ENCODE measurements around the gene FGFR3. TPM values are rescaled to one million over a fixed set of nuclear protein-coding genes. Genes with fewer than 3 reads are reported as not detected.
"Not testable (repeated sequence)": the region's sequence is repeated elsewhere in the genome, so short reads cannot be mapped to it uniquely, and the experiment has no call there.

Gene FGFR3
- total RNA-seq, 1 donor from 2014 or later: 44.3 TPM

- TF ChIP-seq, protein P1, sequence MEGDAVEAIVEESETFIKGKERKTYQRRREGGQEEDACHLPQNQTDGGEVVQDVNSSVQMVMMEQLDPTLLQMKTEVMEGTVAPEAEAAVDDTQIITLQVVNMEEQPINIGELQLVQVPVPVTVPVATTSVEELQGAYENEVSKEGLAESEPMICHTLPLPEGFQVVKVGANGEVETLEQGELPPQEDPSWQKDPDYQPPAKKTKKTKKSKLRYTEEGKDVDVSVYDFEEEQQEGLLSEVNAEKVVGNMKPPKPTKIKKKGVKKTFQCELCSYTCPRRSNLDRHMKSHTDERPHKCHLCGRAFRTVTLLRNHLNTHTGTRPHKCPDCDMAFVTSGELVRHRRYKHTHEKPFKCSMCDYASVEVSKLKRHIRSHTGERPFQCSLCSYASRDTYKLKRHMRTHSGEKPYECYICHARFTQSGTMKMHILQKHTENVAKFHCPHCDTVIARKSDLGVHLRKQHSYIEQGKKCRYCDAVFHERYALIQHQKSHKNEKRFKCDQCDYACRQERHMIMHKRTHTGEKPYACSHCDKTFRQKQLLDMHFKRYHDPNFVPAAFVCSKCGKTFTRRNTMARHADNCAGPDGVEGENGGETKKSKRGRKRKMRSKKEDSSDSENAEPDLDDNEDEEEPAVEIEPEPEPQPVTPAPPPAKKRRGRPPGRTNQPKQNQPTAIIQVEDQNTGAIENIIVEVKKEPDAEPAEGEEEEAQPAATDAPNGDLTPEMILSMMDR (conservative IDR thresholded peaks at IDR 0.05): no peak
These were observed 49.3 kb downstream of the FGFR3 start for GRCh38 chr4:1842339-1842895.

GRCh38 chr4:1842993-1843448 is 49.9 kb downstream of the FGFR3 start:
- H3K4me1 Mint-ChIP-seq (ENCODE audit: unreplicated experiment): no peaks in the 10 kb centered on the region
- TF ChIP-seq, protein P1 (conservative IDR thresholded peaks at IDR 0.05): no peak
- H3K9me3 Mint-ChIP-seq: no peaks in the 10 kb centered on the region
- no peaks in the 10 kb centered on the region for H3K27me3 Mint-ChIP-seq
- H3K4me3 Mint-ChIP-seq: no peak overlapping the region
- H3K36me3 Mint-ChIP-seq: no peaks in the 10 kb centered on the region
- no peak for DNase-seq (ENCODE audit: extremely low spot score, unreplicated experiment)
- H3K27ac Mint-ChIP-seq: no peak overlapping the region

More at GRCh38 chr4:1842339-1842895, 49.3 kb downstream of the FGFR3 start:
- no peaks in the 10 kb centered on the region for H3K36me3 Mint-ChIP-seq
- no peak overlapping the region for H3K27ac Mint-ChIP-seq
- no peak overlapping the region for H3K4me3 Mint-ChIP-seq
- H3K4me1 Mint-ChIP-seq (ENCODE audit: unreplicated experiment): no peaks in the 10 kb centered on the region
- DNase-seq (ENCODE audit: extremely low spot score, unreplicated experiment): no peak
- no peaks in the 10 kb centered on the region for H3K9me3 Mint-ChIP-seq
- no peaks in the 10 kb centered on the region for H3K27me3 Mint-ChIP-seq

DNA sequence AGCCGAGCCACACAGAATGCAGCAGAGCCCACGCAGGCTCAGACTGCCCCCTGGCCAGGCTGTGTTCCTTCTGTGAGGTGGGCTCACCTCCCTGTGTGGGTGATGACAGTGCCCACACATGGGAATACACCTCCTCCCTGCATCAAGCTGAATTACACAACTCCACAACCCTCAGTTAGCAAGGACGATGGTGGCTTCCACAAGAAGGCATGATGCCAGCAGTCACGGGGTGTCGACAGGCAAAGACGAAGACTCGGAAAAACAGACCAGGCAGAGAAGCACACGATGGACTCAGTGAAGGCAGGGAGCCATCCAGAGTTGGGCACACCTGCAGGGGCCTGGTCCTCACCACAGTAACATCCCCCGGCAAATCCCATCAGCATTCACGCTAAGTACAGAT is 50.8 kb downstream of the FGFR3 start:
- no peak overlapping the region for H3K27ac Mint-ChIP-seq

GRCh38 chr4:1844618-1845017 is 51.5 kb downstream of the FGFR3 start:
- not testable (repeated sequence) for H3K4me1 Mint-ChIP-seq (ENCODE audit: unreplicated experiment); H3K9me3 Mint-ChIP-seq; DNase-seq (ENCODE audit: extremely low spot score, unreplicated experiment)

More for the DNA sequence above, 50.8 kb downstream of the FGFR3 start:
- Mint-ChIP-seq H3K9me3 (no peaks in the 10 kb centered on the region), H3K4me1 (ENCODE audit: unreplicated experiment) (no peaks in the 10 kb centered on the region), H3K36me3 (no peaks in the 10 kb centered on the region), H3K4me3 (no peak overlapping the region), H3K27me3 (no peaks in the 10 kb centered on the region)
- no peak for DNase-seq (ENCODE audit: extremely low spot score, unreplicated experiment)
- TF ChIP-seq, protein P1 (conservative IDR thresholded peaks at IDR 0.05): no peak

DNA sequence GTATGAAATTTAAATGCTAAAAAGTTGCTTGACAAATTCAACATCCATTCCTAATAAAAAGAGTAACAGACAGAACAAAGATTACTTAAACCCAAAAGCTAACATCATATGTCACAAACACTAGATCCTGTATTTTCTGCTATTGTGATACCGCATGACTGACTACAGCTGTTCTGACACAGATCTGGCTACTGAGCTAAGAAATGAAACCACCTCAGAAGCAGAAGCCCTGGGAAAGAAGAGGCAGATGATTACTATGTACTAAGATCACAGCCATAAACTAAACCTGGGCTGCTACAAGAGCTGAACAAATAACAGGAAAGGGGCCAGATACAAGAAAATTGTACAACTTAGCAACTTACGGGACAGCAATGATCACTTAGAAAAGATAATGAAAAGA is 53.5 kb downstream of the FGFR3 start:
- H3K27ac Mint-ChIP-seq: no peak overlapping the region
- no peak overlapping the region for H3K4me3 Mint-ChIP-seq
- H3K9me3 Mint-ChIP-seq: no peaks in the 10 kb centered on the region
- no peak for DNase-seq (ENCODE audit: extremely low spot score, unreplicated experiment)
- H3K36me3 Mint-ChIP-seq: no peaks in the 10 kb centered on the region
- H3K27me3 Mint-ChIP-seq: no peaks in the 10 kb centered on the region
- TF ChIP-seq, protein P1 (conservative IDR thresholded peaks at IDR 0.05): no peak
- peaks cover 6% of the 10 kb centered on the region for H3K4me1 Mint-ChIP-seq (ENCODE audit: unreplicated experiment)

More at GRCh38 chr4:1844618-1845017, 51.5 kb downstream of the FGFR3 start:
- H3K4me3 Mint-ChIP-seq, H3K27ac Mint-ChIP-seq, H3K36me3 Mint-ChIP-seq, H3K27me3 Mint-ChIP-seq: not testable (repeated sequence)

- Mint-ChIP-seq H3K27ac (no peak overlapping the region), H3K27me3 (no peaks in the 10 kb centered on the region), H3K4me1 (ENCODE audit: unreplicated experiment) (peaks cover 25% of the 10 kb centered on the region), H3K4me3 (no peak overlapping the region), H3K36me3 (no peaks in the 10 kb centered on the region), H3K9me3 (no peaks in the 10 kb centered on the region)
- DNase-seq (ENCODE audit: extremely low spot score, unreplicated experiment): no peak
- TF ChIP-seq, protein P1 (conservative IDR thresholded peaks at IDR 0.05): no peak
These were observed 57.2 kb downstream of the FGFR3 start for GRCh38 chr4:1850276-1850675.
